ES-I3 (cell line): ENCODE results near the gene RSPO1.

ENCODE experiments used
- H3K36me3 ChIP-seq: 2 replicates; pipeline ENCODE4 v1.6.1; 2013; ENCODE audit warnings: mild to moderate bottlenecking, low read length, control low read depth, moderate library complexity; ENCODE audit not compliant: insufficient read depth
- H3K4me1 ChIP-seq: 2 replicates; pipeline ENCODE4 v1.6.1; 2013; ENCODE audit warnings: mild to moderate bottlenecking, control low read depth, low read length; ENCODE audit not compliant: insufficient read depth
- H3K9ac ChIP-seq: 2 replicates; pipeline ENCODE4 v1.6.1; 2013; ENCODE audit warnings: low read depth, mild to moderate bottlenecking, low read length, moderate library complexity
- H3K9me3 ChIP-seq: 2 replicates; pipeline ENCODE4 v1.6.1; 2013; ENCODE audit warnings: mild to moderate bottlenecking, low read length, moderate library complexity; ENCODE audit not compliant: control insufficient read depth, insufficient read depth

The RSPO1 gene

GRCh38 chr1:37663426-37664000 lies 28.8 kb upstream of the RSPO1 start:
- no peaks in the 10 kb centered on the region for H3K36me3 ChIP-seq
- no peak overlapping the region for H3K9ac ChIP-seq
- H3K9me3 ChIP-seq = no peaks in the 10 kb centered on the region
- H3K4me1 ChIP-seq = peaks cover 18% of the 10 kb centered on the region; the same call in 1 of the 2 replicates

GRCh38 chr1:37662031-37662755 lies 27.5 kb upstream of the RSPO1 start:
- no peaks in the 10 kb centered on the region for H3K9me3 ChIP-seq
- H3K9ac ChIP-seq = no peak overlapping the region
- no peaks in the 10 kb centered on the region for H3K36me3 ChIP-seq
- H3K4me1 ChIP-seq = peaks cover 18% of the 10 kb centered on the region; the same call in 1 of the 2 replicates

GRCh38 chr1:37661401-37661800 lies 26.7 kb upstream of the RSPO1 start:
- Histone ChIP-seq H3K9ac (no peak overlapping the region), H3K4me1 (peaks cover 18% of the 10 kb centered on the region; the same call in 1 of the 2 replicates), H3K9me3 (no peaks in the 10 kb centered on the region), H3K36me3 (no peaks in the 10 kb centered on the region)

- no peak overlapping the region for H3K9ac ChIP-seq
- no peaks in the 10 kb centered on the region for H3K36me3 ChIP-seq
- H3K9me3 ChIP-seq = no peaks in the 10 kb centered on the region
- peaks cover 18% of the 10 kb centered on the region; the same call in 1 of the 2 replicates for H3K4me1 ChIP-seq
Observed at GRCh38 chr1:37660664-37661063, 26.0 kb upstream of the RSPO1 start.

DNA sequence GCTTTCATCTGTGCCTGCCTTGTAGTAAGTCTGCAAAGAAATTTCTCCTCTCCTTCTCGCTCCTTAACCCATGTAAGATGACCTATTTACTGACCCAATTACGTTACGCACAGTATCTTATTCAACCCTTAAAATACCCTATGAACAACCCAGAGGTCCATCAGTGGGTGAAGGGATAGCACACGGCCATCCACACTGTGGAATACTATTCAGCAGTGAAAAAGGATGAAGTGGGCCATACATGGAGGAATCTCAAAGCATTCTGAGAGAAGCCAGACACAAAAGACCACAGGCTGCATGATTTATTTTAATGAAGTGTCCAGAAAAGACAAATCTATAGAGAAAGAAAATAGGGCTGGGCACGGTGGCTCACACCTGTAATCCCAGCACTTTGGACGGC lies 23.8 kb upstream of the RSPO1 start:
- no peaks in the 10 kb centered on the region for H3K36me3 ChIP-seq
- no peaks in the 10 kb centered on the region for H3K9me3 ChIP-seq
- 0 out of 2 replicates have a peak, but pooled peaks cover 14% of the 10 kb centered on the region for H3K4me1 ChIP-seq
- H3K9ac ChIP-seq = no peak overlapping the region

DNA sequence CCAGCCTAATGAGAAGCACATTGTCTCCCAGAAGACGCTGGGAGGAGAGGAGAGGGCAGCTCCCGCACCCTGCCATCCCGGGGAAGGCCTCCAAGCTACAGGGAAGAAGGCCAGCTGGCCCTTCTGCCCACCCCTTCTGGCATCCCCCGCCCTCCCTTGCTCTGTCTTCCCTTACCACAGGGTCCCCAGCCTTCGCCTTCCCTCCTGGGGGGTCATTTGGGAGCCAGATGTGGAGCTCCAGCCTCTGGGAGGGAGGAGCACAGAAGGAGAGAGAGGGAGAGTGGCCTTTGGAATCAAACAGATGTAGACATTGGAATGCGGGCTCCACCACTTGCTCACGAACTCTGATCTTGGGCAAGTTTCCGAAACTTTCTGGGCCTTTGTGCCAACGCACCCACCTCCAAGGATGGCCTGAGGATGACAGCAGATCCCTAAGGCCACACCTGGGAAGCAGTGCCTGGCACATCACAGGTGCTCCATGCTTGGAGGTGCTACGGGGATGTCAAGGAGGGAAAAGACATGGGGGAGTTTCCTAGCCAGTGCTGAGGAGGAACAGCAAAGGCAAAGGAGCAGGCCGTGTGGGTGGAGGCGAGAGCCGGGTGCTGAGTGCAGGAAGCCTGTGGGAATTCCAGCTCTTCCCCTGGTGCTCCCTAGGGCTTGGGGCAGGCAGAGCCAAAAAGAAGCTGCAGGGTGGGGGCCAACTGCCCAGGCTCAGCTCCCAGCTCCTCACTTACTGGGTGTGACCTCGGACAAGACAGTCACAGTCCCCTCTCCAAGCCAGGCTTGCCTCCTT lies 23.1 kb upstream of the RSPO1 start:
- H3K36me3 ChIP-seq = no peaks in the 10 kb centered on the region
- H3K9ac ChIP-seq = no peak overlapping the region
- no peaks in the 10 kb centered on the region for H3K9me3 ChIP-seq
- 0 out of 2 replicates have a peak, but pooled peaks cover 10% of the 10 kb centered on the region for H3K4me1 ChIP-seq

- Histone ChIP-seq H3K4me1 (0 out of 2 replicates have a peak, but pooled peaks cover 8% of the 10 kb centered on the region), H3K9me3 (no peaks in the 10 kb centered on the region), H3K36me3 (no peaks in the 10 kb centered on the region), H3K9ac (no peak overlapping the region)
Observed at GRCh38 chr1:37656881-37657280, 22.2 kb upstream of the RSPO1 start.

- Histone ChIP-seq H3K9me3 (no peaks in the 10 kb centered on the region), H3K4me1 (0 out of 2 replicates have a peak, but pooled peaks cover 4% of the 10 kb centered on the region), H3K36me3 (no peaks in the 10 kb centered on the region), H3K9ac (no peak overlapping the region)
Observed at GRCh38 chr1:37656026-37656425, 21.3 kb upstream of the RSPO1 start.

DNA sequence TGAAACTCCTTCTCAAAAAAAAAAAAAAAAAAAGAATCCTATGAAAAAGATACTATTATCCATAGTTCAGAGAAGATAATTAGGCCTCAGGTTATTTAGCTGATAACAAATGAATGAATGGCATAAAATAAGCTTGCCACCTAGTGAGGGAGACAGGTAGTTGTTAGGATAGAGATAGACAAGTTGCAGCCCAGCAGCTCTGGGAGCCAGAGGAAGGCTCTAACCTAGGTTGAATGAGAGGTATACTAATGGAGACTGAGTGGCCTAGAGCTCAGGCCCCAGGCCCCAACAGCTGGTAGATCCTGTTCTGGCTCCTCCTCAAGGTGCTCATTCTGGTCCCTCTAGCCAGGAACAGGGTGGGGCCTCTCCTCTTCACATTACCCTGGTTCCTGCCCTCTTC lies 20.6 kb upstream of the RSPO1 start:
- H3K36me3 ChIP-seq = no peaks in the 10 kb centered on the region
- H3K9me3 ChIP-seq = no peaks in the 10 kb centered on the region
- H3K9ac ChIP-seq = no peak overlapping the region
- no peaks in the 10 kb centered on the region for H3K4me1 ChIP-seq

DNA sequence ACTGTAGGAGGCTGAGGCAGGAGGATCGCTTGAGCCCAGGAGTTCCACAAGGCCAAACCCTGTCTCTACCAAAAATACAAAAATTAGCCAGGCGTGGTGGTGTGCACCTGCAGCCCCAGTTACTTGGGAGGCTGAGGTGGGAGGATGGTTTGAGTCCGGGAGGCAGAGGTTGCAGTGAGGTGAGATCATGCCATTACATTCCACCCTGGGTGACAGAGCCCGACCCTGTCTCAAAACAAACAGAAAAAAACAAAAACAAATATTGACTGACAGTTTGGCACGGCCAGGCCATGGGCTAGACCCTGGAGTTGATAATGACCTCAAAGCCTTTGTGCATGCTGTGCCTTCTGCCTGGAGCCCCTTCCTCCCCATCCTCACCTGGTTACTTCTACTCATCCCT lies 19.2 kb upstream of the RSPO1 start:
- Histone ChIP-seq H3K9ac (no peak overlapping the region), H3K36me3 (no peaks in the 10 kb centered on the region), H3K9me3 (no peaks in the 10 kb centered on the region), H3K4me1 (no peaks in the 10 kb centered on the region)

- Histone ChIP-seq H3K9ac (no peak overlapping the region), H3K4me1 (no peaks in the 10 kb centered on the region), H3K36me3 (no peaks in the 10 kb centered on the region), H3K9me3 (no peaks in the 10 kb centered on the region)
Observed at GRCh38 chr1:37652976-37653375, 18.3 kb upstream of the RSPO1 start.

GRCh38 chr1:37651803-37652202 lies 17.1 kb upstream of the RSPO1 start:
- no peaks in the 10 kb centered on the region for H3K36me3 ChIP-seq
- H3K9me3 ChIP-seq = no peaks in the 10 kb centered on the region
- no peaks in the 10 kb centered on the region for H3K4me1 ChIP-seq
- no peak overlapping the region for H3K9ac ChIP-seq

DNA sequence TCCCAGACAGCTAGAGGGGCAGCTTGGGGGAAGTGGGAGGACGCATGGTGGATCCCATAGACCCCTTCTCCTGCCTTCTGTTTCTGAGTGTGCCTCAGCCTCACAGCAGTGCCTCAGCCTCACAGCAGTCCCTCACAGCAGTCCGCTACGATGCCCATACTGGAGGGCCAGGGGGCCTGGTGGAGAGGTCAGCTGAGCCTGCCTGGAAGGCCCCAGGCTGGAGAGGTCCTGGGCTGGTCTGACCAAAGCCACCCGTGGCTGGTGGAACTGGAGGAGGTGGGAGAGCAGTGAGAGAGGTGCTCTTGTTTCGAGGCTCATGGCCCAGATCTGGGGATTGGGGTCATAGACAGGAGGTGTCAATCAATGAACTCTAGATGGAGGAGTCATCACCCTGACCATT lies 16.0 kb upstream of the RSPO1 start:
- Histone ChIP-seq H3K9me3 (no peaks in the 10 kb centered on the region), H3K9ac (no peak overlapping the region), H3K36me3 (no peaks in the 10 kb centered on the region), H3K4me1 (no peaks in the 10 kb centered on the region)

- Histone ChIP-seq H3K9me3 (no peaks in the 10 kb centered on the region), H3K36me3 (no peaks in the 10 kb centered on the region), H3K4me1 (no peaks in the 10 kb centered on the region), H3K9ac (no peak overlapping the region)
Observed at GRCh38 chr1:37650173-37650572, 15.5 kb upstream of the RSPO1 start.
